Neural cell (in vitro differentiated cells): ENCODE measurements around the gene SAPCD1. TPM values are rescaled to one million over a fixed set of nuclear protein-coding genes. Genes with fewer than 3 reads are reported as not detected.

Experiments
- H2AFZ ChIP-seq: fragments of 200-600, 300-800 bp; sonication (generic), shearing (Covaris generic); 2 replicates; pipeline ENCODE4 v1.6.0; 2014; ENCODE audit warnings: low read depth, mild to moderate bottlenecking, antibody characterized with exemption, low read length, moderate library complexity
- H3F3A ChIP-seq: fragments of 200-600 bp; shearing (Covaris generic); 2 replicates; pipeline ENCODE4 v1.6.1; 2016; ENCODE audit warnings: mild to moderate bottlenecking, moderate library complexity, mixed read lengths, antibody characterized with exemption, low read length; ENCODE audit not compliant: insufficient read depth, poor library complexity, severe bottlenecking
- H3K27ac ChIP-seq: fragments of 200-600, 300-800 bp; sonication (generic), shearing (Covaris generic); 2 replicates; pipeline ENCODE4 v1.5.1; 2014; ENCODE audit warnings: mild to moderate bottlenecking, low read length, moderate library complexity
- H3K27me3 ChIP-seq: fragments of 300-800, 200-600 bp; sonication (generic), shearing (Covaris generic); 2 replicates; pipeline ENCODE4 v1.6.0; 2014; ENCODE audit warnings: mild to moderate bottlenecking, low read depth, low read length, moderate library complexity; ENCODE audit not compliant: insufficient read depth
- H3K36me3 ChIP-seq: fragments of 300-800, 200-600 bp; sonication (generic), shearing (Covaris generic); 2 replicates; pipeline ENCODE4 v1.5.1; 2014; ENCODE audit warnings: mild to moderate bottlenecking, antibody characterized with exemption, low read length, moderate library complexity; ENCODE audit not compliant: insufficient read depth
- H3K4me2 ChIP-seq: fragments of 300-800, 200-600 bp; sonication (generic), shearing (Covaris generic); 2 replicates; pipeline ENCODE4 v1.6.0; 2014; ENCODE audit warnings: mild to moderate bottlenecking, low read length
- H3K4me3 ChIP-seq: fragments of 300-800, 200-600 bp; sonication (generic), shearing (Covaris generic); 2 replicates; pipeline ENCODE4 v1.5.1; 2014; ENCODE audit warnings: mild to moderate bottlenecking, low read length, moderate library complexity
- H3K79me2 ChIP-seq: fragments of 200-600 bp; shearing (Covaris generic); replicated peaks from 2 replicates; pipeline ENCODE4 v1.6.0; 2014; ENCODE audit warnings: mild to moderate bottlenecking, low read length, moderate library complexity; ENCODE audit not compliant: insufficient read depth
- H3K9ac ChIP-seq: fragments of 300-800, 200-600 bp; sonication (generic), shearing (Covaris generic); 2 replicates; pipeline ENCODE4 v1.6.1; 2016; ENCODE audit warnings: mild to moderate bottlenecking, low read length, mixed read lengths
- H3K9me2 ChIP-seq: fragments of 200-600 bp; shearing (Covaris generic); 2 replicates; pipeline ENCODE4 v1.6.1; 2016; ENCODE audit warnings: mild to moderate bottlenecking, low read length, mixed read lengths; ENCODE audit not compliant: insufficient read depth
- H3K9me3 ChIP-seq: fragments of 200-600, 300-800 bp; sonication (generic), shearing (Covaris generic); 2 replicates; pipeline ENCODE4 v1.6.1; 2016; ENCODE audit warnings: mild to moderate bottlenecking, mixed run types, low read length, moderate library complexity, mixed read lengths
- H4K20me1 ChIP-seq: fragments of 200-600 bp; shearing (Covaris generic); 2 replicates; pipeline ENCODE4 v1.6.1; 2016; ENCODE audit warnings: mild to moderate bottlenecking, mixed run types; ENCODE audit not compliant: insufficient read depth
- EP300 ChIP-seq: fragments of 450-650 bp; conservative IDR thresholded peaks from 2 replicates; pipeline ENCODE4 v1.6.1; 2014; ENCODE audit warnings: antibody characterized with exemption, mild to moderate bottlenecking, moderate library complexity; ENCODE audit not compliant: poor library complexity, severe bottlenecking
- EZH2 ChIP-seq: fragments of 200-600, 300-800 bp; shearing (Covaris generic), sonication (generic); IDR thresholded peaks from 2 replicates; pipeline ENCODE4 v1.6.1; 2014; ENCODE audit warnings: antibody characterized with exemption, low read length, borderline replicate concordance, mild to moderate bottlenecking; ENCODE audit not compliant: insufficient read depth, poor library complexity, severe bottlenecking
- MXI1 ChIP-seq: fragments of 450-650 bp; conservative IDR thresholded peaks from 2 replicates; pipeline ENCODE4 v1.6.1; 2014; ENCODE audit warnings: antibody characterized with exemption, mild to moderate bottlenecking; ENCODE audit not compliant: poor library complexity, severe bottlenecking
- POLR2AphosphoS5 ChIP-seq: IDR thresholded peaks from 2 replicates; pipeline ENCODE4 v1.6.1; 2012
- RAD21 ChIP-seq: fragments of 450-650 bp; conservative IDR thresholded peaks from 2 replicates; pipeline ENCODE4 v1.6.1; 2014; ENCODE audit warnings: antibody characterized with exemption, mild to moderate bottlenecking, moderate library complexity
- REST ChIP-seq: IDR thresholded peaks from 2 replicates; pipeline ENCODE4 v1.6.1; 2012; ENCODE audit warnings: borderline replicate concordance
- SMC3 ChIP-seq: fragments of 450-650 bp; conservative IDR thresholded peaks from 2 replicates; pipeline ENCODE4 v1.6.1; 2014; ENCODE audit warnings: antibody characterized with exemption, mild to moderate bottlenecking, moderate library complexity; ENCODE audit not compliant: poor library complexity
- TAF1 ChIP-seq: IDR thresholded peaks from 2 replicates; pipeline ENCODE4 v1.6.1; 2012; ENCODE audit warnings: low read depth
- polyA plus RNA-seq: library from polyadenylated mRNA; depleted of rRNA; stranded (reverse); fragments of >200 nt; gene quantifications from 2 replicates; pipeline ENCODE4 v1.2.3, GENCODE V29; 2014
- TF ChIP-seq, protein P1 (sequence below): fragments of 450-650 bp; IDR thresholded peaks from 2 replicates; pipeline ENCODE4 v1.5.1; 2014; ENCODE audit warnings: antibody characterized with exemption, mild to moderate bottlenecking, moderate library complexity; ENCODE audit not compliant: poor library complexity, severe bottlenecking

SAPCD1 gene
- polyA plus RNA-seq, 1 donor from 2014 or later, result not detected

GRCh38 chr6:31811645-31812044 is 49.2 kb downstream of the SAPCD1 start:
- H3K9me2 ChIP-seq, result no peaks in the 10 kb centered on the region
- no peak overlapping the region for H3K9ac ChIP-seq
- no peaks in the 10 kb centered on the region for H4K20me1 ChIP-seq
- no peaks in the 10 kb centered on the region for H3K36me3 ChIP-seq
- no peaks in the 10 kb centered on the region for H3K9me3 ChIP-seq
- H3K79me2 ChIP-seq, result no peaks in the 10 kb centered on the region
- H3K4me2 ChIP-seq, result no peak overlapping the region
- no peak overlapping the region for H2AFZ ChIP-seq
- no peaks in the 10 kb centered on the region for H3F3A ChIP-seq
- H3K27me3 ChIP-seq, result no peaks in the 10 kb centered on the region
- no peak overlapping the region for H3K4me3 ChIP-seq
- no peak overlapping the region for H3K27ac ChIP-seq
- TF ChIP-seq TAF1 (no peak), EZH2 (no peak), POLR2AphosphoS5 (no peak), REST (no peak), SMC3 (no peak), RAD21 (no peak), EP300 (no peak), MXI1 (no peak)
- TF ChIP-seq, protein P1, sequence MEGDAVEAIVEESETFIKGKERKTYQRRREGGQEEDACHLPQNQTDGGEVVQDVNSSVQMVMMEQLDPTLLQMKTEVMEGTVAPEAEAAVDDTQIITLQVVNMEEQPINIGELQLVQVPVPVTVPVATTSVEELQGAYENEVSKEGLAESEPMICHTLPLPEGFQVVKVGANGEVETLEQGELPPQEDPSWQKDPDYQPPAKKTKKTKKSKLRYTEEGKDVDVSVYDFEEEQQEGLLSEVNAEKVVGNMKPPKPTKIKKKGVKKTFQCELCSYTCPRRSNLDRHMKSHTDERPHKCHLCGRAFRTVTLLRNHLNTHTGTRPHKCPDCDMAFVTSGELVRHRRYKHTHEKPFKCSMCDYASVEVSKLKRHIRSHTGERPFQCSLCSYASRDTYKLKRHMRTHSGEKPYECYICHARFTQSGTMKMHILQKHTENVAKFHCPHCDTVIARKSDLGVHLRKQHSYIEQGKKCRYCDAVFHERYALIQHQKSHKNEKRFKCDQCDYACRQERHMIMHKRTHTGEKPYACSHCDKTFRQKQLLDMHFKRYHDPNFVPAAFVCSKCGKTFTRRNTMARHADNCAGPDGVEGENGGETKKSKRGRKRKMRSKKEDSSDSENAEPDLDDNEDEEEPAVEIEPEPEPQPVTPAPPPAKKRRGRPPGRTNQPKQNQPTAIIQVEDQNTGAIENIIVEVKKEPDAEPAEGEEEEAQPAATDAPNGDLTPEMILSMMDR, result no peak

DNA sequence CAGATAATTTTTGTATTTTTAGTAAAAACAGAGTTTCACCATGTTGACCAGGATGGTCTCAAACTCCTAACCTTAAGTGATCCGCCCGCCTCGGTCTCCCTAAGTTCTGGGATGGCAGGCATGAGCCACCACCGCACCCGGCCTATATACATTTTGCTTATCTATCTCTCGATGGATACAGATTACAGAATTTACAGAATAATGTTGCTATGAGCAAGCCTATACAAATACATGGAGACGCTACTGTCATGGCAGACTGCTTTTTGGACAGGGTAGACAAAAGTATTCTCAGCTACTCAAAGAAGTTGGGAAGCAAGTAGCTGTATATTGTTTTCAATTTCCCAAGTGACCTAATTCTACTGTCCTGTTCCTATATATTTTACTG is 51.0 kb downstream of the SAPCD1 start:
- H3K36me3 ChIP-seq, result no peaks in the 10 kb centered on the region
- H4K20me1 ChIP-seq, result no peaks in the 10 kb centered on the region
- H3K27ac ChIP-seq, result no peak overlapping the region
- H2AFZ ChIP-seq, result no peak overlapping the region
- H3K9me2 ChIP-seq, result no peaks in the 10 kb centered on the region
- H3K79me2 ChIP-seq, result no peaks in the 10 kb centered on the region
- H3K4me3 ChIP-seq, result no peak overlapping the region
- no peaks in the 10 kb centered on the region for H3K27me3 ChIP-seq
- no peak overlapping the region for H3K4me2 ChIP-seq
- H3F3A ChIP-seq, result no peaks in the 10 kb centered on the region
- H3K9ac ChIP-seq, result no peak overlapping the region
- TF ChIP-seq, protein P1, result no peak
- TF ChIP-seq RAD21, result no peak
- no peak for TF ChIP-seq SMC3
- TF ChIP-seq MXI1, result no peak
- no peak for TF ChIP-seq EZH2
- TF ChIP-seq TAF1, result no peak
- no peak for TF ChIP-seq REST
- no peak for TF ChIP-seq POLR2AphosphoS5
- TF ChIP-seq EP300, result no peak
- no peaks in the 10 kb centered on the region for H3K9me3 ChIP-seq
